ENCODE measurements around the gene MTG1. TPM values are rescaled to one million over a fixed set of nuclear protein-coding genes. Genes with fewer than 3 reads are reported as not detected.
A peak's percentile ranks its signal among the peaks of the same experiment; 100 is the strongest.

Gene MTG1
- total RNA-seq, 1 donor: 31.5 TPM

GRCh38 chr10:133420579-133420978 lies 26.6 kb downstream of the MTG1 start:
- peak; percentile 66 for DNase-seq (ENCODE audit: insufficient read length, low spot score, missing footprints)
- H3K4me1 ChIP-seq (ENCODE audit: insufficient read depth, low read length): no peaks in the 10 kb centered on the region

GRCh38 chr10:133421336-133422222 lies 27.6 kb downstream of the MTG1 start:
- H3K4me1 ChIP-seq (ENCODE audit: insufficient read depth, low read length): no peaks in the 10 kb centered on the region
- H3K27me3 ChIP-seq (ENCODE audit: insufficient read depth, low read length): peaks cover 11% of the 10 kb centered on the region

More at GRCh38 chr10:133420579-133420978, 26.6 kb downstream of the MTG1 start:
- Histone ChIP-seq H4K20me1 (ENCODE audit: insufficient read depth, low read length) (peaks cover 23% of the 10 kb centered on the region), H3K4me2 (ENCODE audit: insufficient read depth, low read length) (no peak overlapping the region), H3K79me2 (ENCODE audit: insufficient read depth, low read length) (peaks cover 2% of the 10 kb centered on the region), H2AFZ (ENCODE audit: low read length) (no peak overlapping the region), H3K9me3 (ENCODE audit: low read depth, low read length) (no peaks in the 10 kb centered on the region), H3K27ac (ENCODE audit: low read depth, low read length) (no peak overlapping the region), H3K36me3 (ENCODE audit: insufficient read depth, low read length) (peaks cover 10% of the 10 kb centered on the region), H3K27me3 (ENCODE audit: insufficient read depth, low read length) (peaks cover 11% of the 10 kb centered on the region), H3K4me3 (ENCODE audit: insufficient read depth, low read length) (no peak overlapping the region)
- TF ChIP-seq, protein P1, sequence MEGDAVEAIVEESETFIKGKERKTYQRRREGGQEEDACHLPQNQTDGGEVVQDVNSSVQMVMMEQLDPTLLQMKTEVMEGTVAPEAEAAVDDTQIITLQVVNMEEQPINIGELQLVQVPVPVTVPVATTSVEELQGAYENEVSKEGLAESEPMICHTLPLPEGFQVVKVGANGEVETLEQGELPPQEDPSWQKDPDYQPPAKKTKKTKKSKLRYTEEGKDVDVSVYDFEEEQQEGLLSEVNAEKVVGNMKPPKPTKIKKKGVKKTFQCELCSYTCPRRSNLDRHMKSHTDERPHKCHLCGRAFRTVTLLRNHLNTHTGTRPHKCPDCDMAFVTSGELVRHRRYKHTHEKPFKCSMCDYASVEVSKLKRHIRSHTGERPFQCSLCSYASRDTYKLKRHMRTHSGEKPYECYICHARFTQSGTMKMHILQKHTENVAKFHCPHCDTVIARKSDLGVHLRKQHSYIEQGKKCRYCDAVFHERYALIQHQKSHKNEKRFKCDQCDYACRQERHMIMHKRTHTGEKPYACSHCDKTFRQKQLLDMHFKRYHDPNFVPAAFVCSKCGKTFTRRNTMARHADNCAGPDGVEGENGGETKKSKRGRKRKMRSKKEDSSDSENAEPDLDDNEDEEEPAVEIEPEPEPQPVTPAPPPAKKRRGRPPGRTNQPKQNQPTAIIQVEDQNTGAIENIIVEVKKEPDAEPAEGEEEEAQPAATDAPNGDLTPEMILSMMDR (IDR thresholded peaks at IDR 0.05; ENCODE audit: extremely low read depth, low read depth, low read length): no peak

GRCh38 chr10:133422223-133422806 lies 28.4 kb downstream of the MTG1 start:
- TF ChIP-seq, protein P1 (IDR thresholded peaks at IDR 0.05; ENCODE audit: extremely low read depth, low read depth, low read length): no peak
- H3K27me3 ChIP-seq (ENCODE audit: insufficient read depth, low read length): peaks cover 11% of the 10 kb centered on the region
- H2AFZ ChIP-seq (ENCODE audit: low read length): no peak overlapping the region
- H3K79me2 ChIP-seq (ENCODE audit: insufficient read depth, low read length): no peaks in the 10 kb centered on the region
- no peaks in the 10 kb centered on the region for H3K4me1 ChIP-seq (ENCODE audit: insufficient read depth, low read length)
- H3K4me2 ChIP-seq (ENCODE audit: insufficient read depth, low read length): no peak overlapping the region
- DNase-seq (ENCODE audit: insufficient read length, low spot score, missing footprints): peak; percentile 88
- no peaks in the 10 kb centered on the region for H3K9me3 ChIP-seq (ENCODE audit: low read depth, low read length)
- no peak overlapping the region for H3K27ac ChIP-seq (ENCODE audit: low read depth, low read length)
- H3K4me3 ChIP-seq (ENCODE audit: insufficient read depth, low read length): no peak overlapping the region
- peaks cover 8% of the 10 kb centered on the region for H3K36me3 ChIP-seq (ENCODE audit: insufficient read depth, low read length)
- peaks cover 23% of the 10 kb centered on the region for H4K20me1 ChIP-seq (ENCODE audit: insufficient read depth, low read length)

More at GRCh38 chr10:133421336-133422222, 27.6 kb downstream of the MTG1 start:
- Histone ChIP-seq H2AFZ (ENCODE audit: low read length) (no peak overlapping the region), H3K27ac (ENCODE audit: low read depth, low read length) (no peak overlapping the region), H3K4me2 (ENCODE audit: insufficient read depth, low read length) (no peak overlapping the region), H3K79me2 (ENCODE audit: insufficient read depth, low read length) (no peaks in the 10 kb centered on the region), H4K20me1 (ENCODE audit: insufficient read depth, low read length) (peaks cover 23% of the 10 kb centered on the region), H3K36me3 (ENCODE audit: insufficient read depth, low read length) (peaks cover 8% of the 10 kb centered on the region), H3K9me3 (ENCODE audit: low read depth, low read length) (no peaks in the 10 kb centered on the region), H3K4me3 (ENCODE audit: insufficient read depth, low read length) (no peak overlapping the region)
- TF ChIP-seq, protein P1 (IDR thresholded peaks at IDR 0.05; ENCODE audit: extremely low read depth, low read depth, low read length): no peak
- peak; percentile 88 for DNase-seq (ENCODE audit: insufficient read length, low spot score, missing footprints)

All from osteoblast (primary cell).